Mammary epithelial cell (primary cell): ENCODE measurements around the gene LRAT.

Experiments used
- CTCF ChIP-seq, 2 donors: IDR thresholded peaks in 1 of 2; conservative IDR thresholded peaks in 1 of 2; 2 replicates each; pipeline ENCODE4 v1.5.1; 2011 to 2012; ENCODE audit warnings: inconsistent platforms in 2 of 2, low read length in 2 of 2, mild to moderate bottlenecking in 2 of 2, control low read depth in 1 of 2, low read depth in 1 of 2; ENCODE audit not compliant: insufficient read depth in 1 of 2; ENCODE audit errors: extremely low read depth in 1 of 2
- EZH2 ChIP-seq: IDR thresholded peaks from 2 replicates; pipeline ENCODE4 v1.6.1; 2012; ENCODE audit warnings: low read length, inconsistent platforms, borderline replicate concordance

DNA sequence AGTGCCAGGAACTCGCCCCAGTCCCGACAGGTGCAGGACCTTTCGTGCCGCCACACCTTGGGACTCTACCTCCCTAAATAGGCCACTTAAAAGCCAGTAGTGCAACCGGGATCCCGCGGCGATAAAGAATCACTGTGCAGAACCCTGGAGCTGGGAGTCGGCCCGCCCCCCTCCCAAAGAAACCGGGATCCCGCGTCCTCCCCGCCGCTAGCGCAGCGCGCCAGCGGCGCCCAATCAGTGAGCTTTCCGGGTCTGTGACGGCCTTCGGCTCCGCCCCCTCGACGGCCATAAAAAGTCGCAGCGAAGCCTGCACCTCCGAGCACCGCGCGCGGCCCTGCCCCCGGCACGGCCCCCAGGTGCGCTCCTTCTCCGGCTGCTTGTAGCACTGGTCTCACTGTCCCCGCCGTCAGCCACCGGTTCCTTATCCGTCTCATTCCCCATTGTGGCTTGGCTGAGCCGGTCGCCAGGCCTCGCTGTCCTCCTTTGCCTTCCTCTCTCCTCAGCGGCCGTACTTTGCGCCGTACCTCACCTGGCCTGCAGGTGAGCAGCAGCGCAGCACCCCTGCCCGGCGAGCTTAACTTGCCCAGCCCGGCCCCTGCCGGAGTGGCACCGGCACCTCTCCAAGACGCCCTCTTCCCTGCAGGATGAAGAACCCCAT, at the start of gene LRAT:
- TF ChIP-seq CTCF (conservative IDR thresholded peaks at IDR 0.05 in 1 of 2, IDR thresholded peaks at IDR 0.05 in 1 of 2; ENCODE audit: extremely low read depth in 1 of 2, insufficient read depth in 1 of 2, low read depth in 1 of 2, low read length in 2 of 2) (peak; percentile 36 to 66), EZH2 (no peak)
